ENCODE results near the gene MYG1. TPM values are rescaled to one million over a fixed set of nuclear protein-coding genes. Genes with fewer than 3 reads are reported as not detected.
"Not testable (repeated sequence)": the region's sequence is repeated elsewhere in the genome, so short reads cannot be mapped to it uniquely, and the experiment has no call there.

The MYG1 gene
- polyA plus RNA-seq, 1 of the 3 experiments (the other 2 are of a cell fraction), result 101 TPM

DNA sequence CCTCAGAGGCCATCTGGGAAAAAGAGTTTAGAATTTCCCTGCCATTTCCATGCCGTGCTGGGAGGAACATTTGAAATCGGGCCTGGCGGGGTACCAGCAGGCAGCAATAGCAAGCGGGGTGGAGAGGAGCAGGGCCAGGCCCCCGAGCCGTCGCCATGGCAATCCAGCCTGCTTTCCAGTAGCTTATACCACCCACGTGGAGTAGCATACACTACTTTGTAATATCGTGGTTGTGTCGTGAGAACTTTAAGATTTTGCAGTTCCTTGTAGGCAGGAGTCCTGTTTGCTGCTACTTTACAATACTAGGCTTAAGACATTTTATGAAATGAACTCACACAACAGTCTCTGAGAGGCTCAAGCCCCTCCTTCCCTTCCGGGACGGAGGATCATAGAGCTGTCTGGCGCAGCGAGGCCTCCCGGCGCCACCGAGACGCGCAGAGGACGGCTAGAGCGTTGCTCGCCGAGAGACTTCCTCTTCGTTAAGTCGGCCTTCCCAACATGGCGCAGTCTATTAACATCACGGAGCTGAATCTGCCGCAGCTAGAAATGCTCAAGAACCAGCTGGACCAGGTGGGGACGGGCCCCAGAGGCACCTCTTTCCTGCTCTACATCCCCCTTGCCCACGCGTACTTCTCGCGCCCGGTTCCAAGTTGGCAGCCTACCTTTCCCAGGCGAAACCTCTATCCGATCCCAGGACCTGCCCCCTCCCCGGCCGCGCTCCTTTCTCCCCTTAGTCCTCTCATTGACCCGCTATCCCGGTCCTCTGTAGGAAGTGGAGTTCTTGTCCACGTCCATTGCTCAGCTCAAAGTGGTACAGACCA lies 4.2 kb upstream of the MYG1 start, which contains the start of gene PFDN5 (continued):
- TF ChIP-seq MXI1 (IDR thresholded peaks at IDR 0.05; ENCODE audit: low read depth, low read length), result peak; percentile 97
- no peak for TF ChIP-seq SMC3 (IDR thresholded peaks at IDR 0.05; ENCODE audit: low read depth, low read length)
- TF ChIP-seq CHD2 (IDR thresholded peaks at IDR 0.05; ENCODE audit: low read length, partially characterized antibody), result peak; percentile 66
- TF ChIP-seq GABPA (IDR thresholded peaks at IDR 0.05; ENCODE audit: low read depth), result peak; percentile 84
- TF ChIP-seq ELF1 (IDR thresholded peaks at IDR 0.05), result peak; percentile 86
- TF ChIP-seq RXRA (IDR thresholded peaks at IDR 0.05; ENCODE audit: borderline replicate concordance, low read depth), result no peak
- peak; percentile 27; the same call in 1 of the 2 replicates for TF ChIP-seq RCOR1 (IDR thresholded peaks at IDR 0.05; ENCODE audit: low read length)
- TF ChIP-seq POLR2AphosphoS5 (IDR thresholded peaks at IDR 0.05; ENCODE audit: low read depth, low read length), result peak; percentile 95
- peak; percentile 92; the same call in 1 of the 2 replicates for TF ChIP-seq SIN3A (IDR thresholded peaks at IDR 0.05; ENCODE audit: borderline replicate concordance, low read depth, low read length)
- TF ChIP-seq JUND (IDR thresholded peaks at IDR 0.05), result no peak

GRCh38 chr12:53295891-53296219 lies 3.6 kb upstream of the MYG1 start:
- H3K9me3 ChIP-seq, result no peaks in the 10 kb centered on the region
- no peak for DNase-seq
- peaks cover 39% of the 10 kb centered on the region for H3F3A ChIP-seq (replicated peaks; ENCODE audit: insufficient read depth)
- H4K20me1 ChIP-seq (ENCODE audit: insufficient read depth), result no peaks in the 10 kb centered on the region
- no peaks in the 10 kb centered on the region for H3K9me2 ChIP-seq
- WGBS (ENCODE audit: low lambda C conversion rate), result under 1% methylated on average over 12 of the region's 12 CpGs
- H3K27ac ChIP-seq (ENCODE audit: low read depth in 2 of 2, low read length in 1 of 2), result peak overlapping the region; percentile 85 to 88
- CTCF ChIA-PET, result interaction anchor here (0.5 to 19.2 kb wide), 6 partner anchors 9 to 98 kb away, joined by 3 to 363 read pairs (median 8); partner anchors contain the start of genes AAAS and ESPL1
- 0 out of 2 replicates have a peak overlapping the region, but pooled peaks have one; percentile 73 for H2AFZ ChIP-seq (ENCODE audit: low read depth)
- TF ChIP-seq, protein P1, sequence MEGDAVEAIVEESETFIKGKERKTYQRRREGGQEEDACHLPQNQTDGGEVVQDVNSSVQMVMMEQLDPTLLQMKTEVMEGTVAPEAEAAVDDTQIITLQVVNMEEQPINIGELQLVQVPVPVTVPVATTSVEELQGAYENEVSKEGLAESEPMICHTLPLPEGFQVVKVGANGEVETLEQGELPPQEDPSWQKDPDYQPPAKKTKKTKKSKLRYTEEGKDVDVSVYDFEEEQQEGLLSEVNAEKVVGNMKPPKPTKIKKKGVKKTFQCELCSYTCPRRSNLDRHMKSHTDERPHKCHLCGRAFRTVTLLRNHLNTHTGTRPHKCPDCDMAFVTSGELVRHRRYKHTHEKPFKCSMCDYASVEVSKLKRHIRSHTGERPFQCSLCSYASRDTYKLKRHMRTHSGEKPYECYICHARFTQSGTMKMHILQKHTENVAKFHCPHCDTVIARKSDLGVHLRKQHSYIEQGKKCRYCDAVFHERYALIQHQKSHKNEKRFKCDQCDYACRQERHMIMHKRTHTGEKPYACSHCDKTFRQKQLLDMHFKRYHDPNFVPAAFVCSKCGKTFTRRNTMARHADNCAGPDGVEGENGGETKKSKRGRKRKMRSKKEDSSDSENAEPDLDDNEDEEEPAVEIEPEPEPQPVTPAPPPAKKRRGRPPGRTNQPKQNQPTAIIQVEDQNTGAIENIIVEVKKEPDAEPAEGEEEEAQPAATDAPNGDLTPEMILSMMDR (IDR thresholded peaks at IDR 0.05), result no peak
- TF ChIP-seq PBX3 (IDR thresholded peaks at IDR 0.05) (no peak), RXRA (IDR thresholded peaks at IDR 0.05; ENCODE audit: borderline replicate concordance, low read depth) (no peak), FOSL2 (IDR thresholded peaks at IDR 0.05; ENCODE audit: borderline replicate concordance, low read depth) (no peak), FOXM1 (IDR thresholded peaks at IDR 0.05; ENCODE audit: low read depth) (no peak), SMC3 (IDR thresholded peaks at IDR 0.05; ENCODE audit: low read depth, low read length) (no peak), GABPA (IDR thresholded peaks at IDR 0.05; ENCODE audit: low read depth) (no peak), GATA2 (CRISPR knock-in tag; IDR thresholded peaks at IDR 0.05) (no peak)
- TF ChIP-seq, protein P2, sequence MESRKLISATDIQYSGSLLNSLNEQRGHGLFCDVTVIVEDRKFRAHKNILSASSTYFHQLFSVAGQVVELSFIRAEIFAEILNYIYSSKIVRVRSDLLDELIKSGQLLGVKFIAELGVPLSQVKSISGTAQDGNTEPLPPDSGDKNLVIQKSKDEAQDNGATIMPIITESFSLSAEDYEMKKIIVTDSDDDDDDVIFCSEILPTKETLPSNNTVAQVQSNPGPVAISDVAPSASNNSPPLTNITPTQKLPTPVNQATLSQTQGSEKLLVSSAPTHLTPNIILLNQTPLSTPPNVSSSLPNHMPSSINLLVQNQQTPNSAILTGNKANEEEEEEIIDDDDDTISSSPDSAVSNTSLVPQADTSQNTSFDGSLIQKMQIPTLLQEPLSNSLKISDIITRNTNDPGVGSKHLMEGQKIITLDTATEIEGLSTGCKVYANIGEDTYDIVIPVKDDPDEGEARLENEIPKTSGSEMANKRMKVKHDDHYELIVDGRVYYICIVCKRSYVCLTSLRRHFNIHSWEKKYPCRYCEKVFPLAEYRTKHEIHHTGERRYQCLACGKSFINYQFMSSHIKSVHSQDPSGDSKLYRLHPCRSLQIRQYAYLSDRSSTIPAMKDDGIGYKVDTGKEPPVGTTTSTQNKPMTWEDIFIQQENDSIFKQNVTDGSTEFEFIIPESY (IDR thresholded peaks at IDR 0.05; ENCODE audit: borderline replicate concordance, low read depth), result no peak
- POLR2A ChIA-PET, result interaction anchor here (0.5 to 1.4 kb wide), 9 partner anchors 13 to 115 kb away, joined by 3 to 15 read pairs (median 4); partner anchors contain the start of genes AAAS, CSAD and ZNF740
- peaks cover 8 to 19% of the 10 kb centered on the region in 2 experiments for H3K36me3 ChIP-seq (replicated peaks in 1 of 2; ENCODE audit: control insufficient read depth in 1 of 2, insufficient read depth in 2 of 2, low read length in 1 of 2)
- H3K79me2 ChIP-seq (ENCODE audit: insufficient read depth), result peaks cover 43% of the 10 kb centered on the region
- H3K27me3 ChIP-seq (ENCODE audit: insufficient read depth), result no peaks in the 10 kb centered on the region
- peak overlapping the region; percentile 82 for H3K4me2 ChIP-seq
- peak overlapping the region; percentile 83 to 91 for H3K4me3 ChIP-seq (ENCODE audit: low read depth in 2 of 2, low read length in 1 of 2)
- peak overlapping the region; percentile 93 for H3K9ac ChIP-seq
- peaks cover 11 to 12% of the 10 kb centered on the region in 2 experiments for H3K4me1 ChIP-seq (ENCODE audit: control insufficient read depth in 1 of 2, insufficient read depth in 2 of 2, low read depth in 1 of 2, low read length in 1 of 2)

DNA sequence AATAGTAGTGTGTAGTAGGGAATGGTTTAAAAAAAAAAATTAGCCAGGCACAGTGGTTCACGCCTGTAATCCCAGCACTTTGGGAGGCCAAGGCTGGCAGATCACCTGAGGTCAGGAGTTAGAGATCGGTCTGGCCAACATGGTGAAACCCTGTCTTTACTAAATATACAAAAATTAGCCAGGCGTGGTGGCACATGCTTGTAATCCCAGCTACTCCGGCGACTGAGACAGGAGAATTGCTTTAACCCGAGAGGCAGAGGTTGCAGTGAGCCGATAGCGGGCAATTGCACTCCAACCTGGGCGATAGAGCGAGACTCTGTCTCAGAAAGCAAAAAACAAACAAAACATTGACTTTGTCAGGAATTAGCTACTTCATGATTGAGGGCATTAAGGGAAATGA lies 2.4 kb upstream of the MYG1 start:
- 0 out of 2 replicates have a peak overlapping the region, but pooled peaks have one; percentile 93 for H3K9ac ChIP-seq
- WGBS (ENCODE audit: low lambda C conversion rate), result 95% methylated on average over 10 of the region's 10 CpGs
- H3K27me3 ChIP-seq (ENCODE audit: insufficient read depth); H4K20me1 ChIP-seq (ENCODE audit: insufficient read depth); DNase-seq; H3K9me2 ChIP-seq; H2AFZ ChIP-seq (ENCODE audit: low read depth); H3K9me3 ChIP-seq: not testable (repeated sequence)
- H3K27ac ChIP-seq (ENCODE audit: low read depth in 2 of 2, low read length in 1 of 2), result peak overlapping the region in 1 of 2 experiments; percentile 88; a peak in 2 of 4 replicates
- H3K79me2 ChIP-seq (ENCODE audit: insufficient read depth), result peaks cover 55% of the 10 kb centered on the region
- 0 out of 2 replicates have a peak overlapping the region, but pooled peaks have one; percentile 82 for H3K4me2 ChIP-seq
- peaks cover 11 to 25% of the 10 kb centered on the region in 2 experiments for H3K36me3 ChIP-seq (replicated peaks in 1 of 2; ENCODE audit: control insufficient read depth in 1 of 2, insufficient read depth in 2 of 2, low read length in 1 of 2)
- peaks cover 11 to 17% of the 10 kb centered on the region in 2 experiments for H3K4me1 ChIP-seq (ENCODE audit: control insufficient read depth in 1 of 2, insufficient read depth in 2 of 2, low read depth in 1 of 2, low read length in 1 of 2)
- POLR2A ChIA-PET, result interaction anchor here (1.5 to 2.8 kb wide), 2 partner anchors 11 to 24 kb away, joined by 3 to 19 read pairs; partner anchors contain the start of gene AAAS
- H3F3A ChIP-seq (replicated peaks; ENCODE audit: insufficient read depth), result peaks cover 37% of the 10 kb centered on the region
- H3K4me3 ChIP-seq (ENCODE audit: low read depth in 2 of 2, low read length in 1 of 2), result peak overlapping the region in 1 of 2 experiments; percentile 19; a peak in 1 of 4 replicates
- CTCF ChIA-PET, result interaction anchor here (0.8 to 19.2 kb wide), 7 partner anchors 8 to 250 kb away, joined by 3 to 363 read pairs (median 7); partner anchors contain the start of gene AAAS
